Measurements from ENCODE around the gene DPH7.
"Not testable (repeated sequence)": the region's sequence is repeated elsewhere in the genome, so short reads cannot be mapped to it uniquely, and the experiment has no call there.

The DPH7 gene

GRCh38 chr9:137534256-137535119 lies 44.2 kb downstream of the DPH7 start:
- no peak overlapping the region for H3K4me3 Mint-ChIP-seq
- peaks cover 8% of the 10 kb centered on the region for H3K9me3 Mint-ChIP-seq
- peak overlapping the region; percentile 67 for H3K27ac Mint-ChIP-seq
- no peaks in the 10 kb centered on the region for H3K27me3 Mint-ChIP-seq
- H3K4me1 Mint-ChIP-seq = peaks cover 31% of the 10 kb centered on the region
- peaks cover 12% of the 10 kb centered on the region for H3K36me3 Mint-ChIP-seq (ENCODE audit: low read depth)
- ATAC-seq (peak; percentile 53), DNase-seq (no peak)

- not testable (repeated sequence) for ATAC-seq, H3K27me3 Mint-ChIP-seq
Measured at GRCh38 chr9:137532891-137533468, 45.7 kb downstream of the DPH7 start.

GRCh38 chr9:137531099-137531765 lies 47.5 kb downstream of the DPH7 start:
- no peaks in the 10 kb centered on the region for H3K27me3 Mint-ChIP-seq
- peaks cover 25% of the 10 kb centered on the region for H3K4me1 Mint-ChIP-seq
- H3K4me3 Mint-ChIP-seq = no peak overlapping the region
- DNase-seq (no peak), ATAC-seq (no peak)
- peaks cover 2% of the 10 kb centered on the region for H3K9me3 Mint-ChIP-seq
- H3K27ac Mint-ChIP-seq = no peak overlapping the region
- peaks cover 6% of the 10 kb centered on the region for H3K36me3 Mint-ChIP-seq (ENCODE audit: low read depth)

More at GRCh38 chr9:137532891-137533468, 45.7 kb downstream of the DPH7 start:
- H3K9me3 Mint-ChIP-seq, H3K4me3 Mint-ChIP-seq, H3K27ac Mint-ChIP-seq, DNase-seq: not testable (repeated sequence)
- peaks cover 12% of the 10 kb centered on the region for H3K36me3 Mint-ChIP-seq (ENCODE audit: low read depth)
- peaks cover 37% of the 10 kb centered on the region for H3K4me1 Mint-ChIP-seq

DNA sequence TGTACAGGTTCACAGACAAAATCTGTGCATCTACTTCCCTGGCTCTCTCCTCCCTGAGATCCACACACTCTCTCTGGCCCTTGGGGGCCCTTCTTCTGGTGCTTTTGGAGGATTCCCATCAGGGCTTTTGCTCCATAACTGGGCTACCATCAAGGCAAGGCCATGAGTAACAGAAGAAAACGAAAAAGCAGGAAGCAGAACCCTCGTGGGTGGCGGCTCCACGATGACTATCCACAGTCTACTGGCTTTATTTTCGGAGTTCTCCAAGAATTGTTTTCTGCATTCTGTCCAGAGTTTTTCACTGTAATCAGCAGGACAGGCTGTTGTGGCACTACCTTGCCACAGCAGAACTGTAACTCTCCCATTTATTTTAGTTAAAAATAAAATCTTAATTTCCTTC lies 48.4 kb downstream of the DPH7 start:
- Mint-ChIP-seq H3K4me1 (peaks cover 25% of the 10 kb centered on the region), H3K36me3 (ENCODE audit: low read depth) (peaks cover 3% of the 10 kb centered on the region), H3K27ac (no peak overlapping the region), H3K9me3 (no peaks in the 10 kb centered on the region), H3K4me3 (no peak overlapping the region), H3K27me3 (no peaks in the 10 kb centered on the region)
- DNase-seq (no peak), ATAC-seq (no peak)

- H3K27me3 Mint-ChIP-seq = no peaks in the 10 kb centered on the region
- peaks cover 15% of the 10 kb centered on the region for H3K4me1 Mint-ChIP-seq
- H3K4me3 Mint-ChIP-seq = no peak overlapping the region
- H3K36me3 Mint-ChIP-seq (ENCODE audit: low read depth) = no peaks in the 10 kb centered on the region
- H3K27ac Mint-ChIP-seq = no peak overlapping the region
- ATAC-seq (no peak), DNase-seq (no peak)
- H3K9me3 Mint-ChIP-seq = no peaks in the 10 kb centered on the region
Measured at GRCh38 chr9:137524981-137525317, 53.8 kb downstream of the DPH7 start.

DNA sequence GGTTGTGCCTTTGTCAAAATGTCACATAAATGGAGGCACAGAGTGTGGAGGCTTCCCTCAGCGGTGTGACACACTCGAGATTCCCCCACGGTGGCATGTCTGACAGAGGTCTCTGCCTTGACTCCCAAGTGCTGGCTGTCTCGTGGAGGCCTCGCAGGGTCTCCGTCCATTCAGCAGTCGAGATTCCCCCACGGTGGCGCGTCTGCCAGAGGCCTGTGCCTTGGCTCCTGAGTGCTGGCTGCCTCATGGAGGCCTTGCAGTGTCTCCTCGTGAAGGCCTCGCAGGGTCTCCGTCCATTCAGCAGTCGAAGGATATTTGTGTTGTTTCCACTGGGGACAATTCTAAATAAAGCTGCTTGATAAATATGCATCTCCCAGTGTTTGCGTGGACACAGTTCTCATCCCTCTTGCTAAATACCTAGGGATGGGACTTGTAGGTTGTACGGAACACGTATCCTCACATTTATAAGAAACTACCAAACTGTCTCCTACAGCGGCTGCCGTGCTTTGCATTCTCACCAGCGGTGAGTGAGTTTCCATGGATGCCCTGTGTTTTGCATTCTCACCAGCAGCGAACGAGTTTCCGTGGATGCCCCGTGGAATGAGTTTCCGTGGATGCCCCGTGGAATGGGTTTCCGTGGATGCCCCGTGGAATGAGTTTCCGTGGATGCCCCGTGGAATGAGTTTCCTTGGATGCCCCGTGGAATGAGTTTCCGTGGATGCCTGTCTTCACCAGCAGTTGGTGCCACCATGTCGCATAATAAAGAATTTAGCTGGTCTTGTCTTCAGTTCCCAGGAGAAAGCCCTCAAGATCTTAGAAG lies 54.4 kb downstream of the DPH7 start:
- DNase-seq = no peak
- Mint-ChIP-seq H3K36me3 (ENCODE audit: low read depth) (no peaks in the 10 kb centered on the region), H3K4me3 (no peak overlapping the region), H3K9me3 (no peaks in the 10 kb centered on the region), H3K4me1 (peaks cover 12% of the 10 kb centered on the region), H3K27me3 (no peaks in the 10 kb centered on the region), H3K27ac (no peak overlapping the region)
- ATAC-seq = no peak

DNA sequence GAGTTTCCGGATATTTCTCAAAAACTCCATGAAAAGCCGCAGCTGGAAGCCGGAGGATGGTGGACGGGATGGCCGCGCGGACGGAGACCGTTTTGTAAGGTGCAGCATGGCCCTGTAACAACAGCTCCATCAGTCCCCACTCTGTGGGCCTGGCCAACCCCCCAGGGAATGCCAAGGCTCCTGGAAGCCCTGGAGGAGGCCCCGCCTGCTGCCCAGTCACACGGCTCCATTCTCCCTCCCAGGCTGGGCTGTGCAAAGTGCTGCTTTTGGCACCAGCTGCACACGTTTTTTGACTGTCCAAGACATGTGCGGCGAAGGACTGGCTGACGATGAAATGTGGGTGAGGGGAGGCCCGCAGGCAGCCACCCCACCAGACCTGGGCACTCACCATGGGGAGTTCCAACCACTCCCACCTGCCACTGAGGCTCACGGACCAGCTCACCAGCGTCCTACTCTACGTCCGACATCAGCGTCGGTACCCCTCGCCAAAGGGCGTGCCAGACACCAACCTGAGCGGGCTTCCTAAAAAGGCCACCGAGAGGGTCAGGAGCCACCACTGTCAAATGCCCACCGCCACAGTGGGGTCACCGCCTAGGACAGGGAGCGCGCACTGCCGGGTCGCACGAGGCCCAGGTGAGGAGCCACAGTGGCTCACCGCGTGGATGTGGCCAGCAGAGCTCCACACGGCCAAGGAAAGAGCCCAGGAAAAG lies 55.8 kb downstream of the DPH7 start:
- Mint-ChIP-seq H3K36me3 (ENCODE audit: low read depth) (no peaks in the 10 kb centered on the region), H3K27ac (no peak overlapping the region), H3K4me1 (peaks cover 7% of the 10 kb centered on the region), H3K27me3 (no peaks in the 10 kb centered on the region), H3K4me3 (no peak overlapping the region), H3K9me3 (no peaks in the 10 kb centered on the region)
- DNase-seq (no peak), ATAC-seq (no peak)

GRCh38 chr9:137521405-137521985 lies 57.2 kb downstream of the DPH7 start:
- DNase-seq (no peak), ATAC-seq (no peak)
- H3K27me3 Mint-ChIP-seq = no peaks in the 10 kb centered on the region
- H3K4me1 Mint-ChIP-seq = peaks cover 7% of the 10 kb centered on the region
- H3K4me3 Mint-ChIP-seq = no peak overlapping the region
- no peak overlapping the region for H3K27ac Mint-ChIP-seq
- no peaks in the 10 kb centered on the region for H3K9me3 Mint-ChIP-seq
- no peaks in the 10 kb centered on the region for H3K36me3 Mint-ChIP-seq (ENCODE audit: low read depth)

GRCh38 chr9:137520614-137521404 lies 57.9 kb downstream of the DPH7 start:
- H3K36me3 Mint-ChIP-seq (ENCODE audit: low read depth) = no peaks in the 10 kb centered on the region
- DNase-seq (no peak), ATAC-seq (no peak)
- H3K4me1 Mint-ChIP-seq = peaks cover 7% of the 10 kb centered on the region
- no peaks in the 10 kb centered on the region for H3K9me3 Mint-ChIP-seq
- H3K4me3 Mint-ChIP-seq = no peak overlapping the region
- no peaks in the 10 kb centered on the region for H3K27me3 Mint-ChIP-seq
- H3K27ac Mint-ChIP-seq = no peak overlapping the region

DNA sequence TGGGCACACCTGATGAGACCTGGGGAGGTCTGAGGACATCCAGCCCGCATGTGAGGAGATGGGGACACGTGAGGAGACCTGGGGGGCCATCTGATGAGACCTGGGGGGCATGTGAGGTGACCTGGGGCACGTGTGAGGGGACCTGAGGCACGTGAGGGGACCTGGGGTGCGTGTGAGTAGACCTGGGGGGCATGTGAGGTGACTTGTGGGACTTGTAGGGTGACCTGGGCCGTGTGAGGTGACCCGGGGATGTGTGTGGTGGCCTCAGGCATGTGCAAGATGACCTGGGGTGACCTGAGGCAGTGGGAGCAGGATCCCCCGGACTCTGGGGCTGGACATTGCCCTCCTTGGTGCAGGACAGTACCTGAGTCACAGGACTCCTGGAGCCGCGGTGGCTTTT lies 59.2 kb downstream of the DPH7 start:
- no peak overlapping the region for H3K27ac Mint-ChIP-seq
- no peak for ATAC-seq
- no peaks in the 10 kb centered on the region for H3K9me3 Mint-ChIP-seq
- no peak overlapping the region for H3K4me3 Mint-ChIP-seq
- no peak for DNase-seq
- no peaks in the 10 kb centered on the region for H3K36me3 Mint-ChIP-seq (ENCODE audit: low read depth)
- no peaks in the 10 kb centered on the region for H3K4me1 Mint-ChIP-seq
- no peaks in the 10 kb centered on the region for H3K27me3 Mint-ChIP-seq

- not testable (repeated sequence) for H3K9me3 Mint-ChIP-seq; DNase-seq; H3K27me3 Mint-ChIP-seq; H3K4me3 Mint-ChIP-seq; H3K27ac Mint-ChIP-seq; H3K4me1 Mint-ChIP-seq; H3K36me3 Mint-ChIP-seq (ENCODE audit: low read depth)
- peak; percentile 18 for ATAC-seq
Measured at GRCh38 chr9:137518661-137519459, 59.9 kb downstream of the DPH7 start.

DNA sequence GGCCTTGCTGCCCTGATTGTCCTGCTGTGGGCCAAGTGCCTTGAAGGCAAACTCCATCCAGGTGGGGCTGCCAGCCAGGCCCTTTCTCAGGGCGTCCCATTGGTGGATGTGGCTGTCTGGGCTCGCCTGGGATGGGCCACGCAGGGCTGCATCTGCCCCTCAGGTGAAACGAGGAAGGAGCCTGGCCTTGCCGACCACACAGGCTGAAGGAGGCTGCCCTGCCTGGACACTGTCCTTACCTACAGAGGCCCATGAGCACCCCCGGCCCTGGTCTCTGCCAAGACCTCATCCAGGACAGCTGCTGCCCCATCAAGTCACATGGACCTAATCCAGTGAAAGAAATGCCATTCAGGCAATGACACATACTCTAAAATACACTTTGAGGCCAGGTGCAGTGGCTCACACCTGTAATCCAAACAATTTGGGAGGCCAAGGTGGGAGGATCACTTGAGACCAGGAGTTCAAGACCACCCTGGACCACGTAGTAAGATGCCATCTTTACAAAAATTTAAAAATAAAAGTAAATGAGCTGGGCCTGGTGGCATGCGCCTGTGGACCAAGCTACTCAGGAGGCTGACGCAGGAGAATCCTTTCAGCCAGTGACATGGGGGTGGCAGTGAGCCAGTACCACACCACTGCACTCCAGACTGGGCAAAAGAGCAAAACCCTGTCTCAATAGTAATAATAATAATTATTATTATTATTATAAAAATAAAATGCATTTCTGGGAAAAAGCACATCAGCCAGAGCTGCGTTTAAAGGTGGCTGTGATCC lies 62.4 kb downstream of the DPH7 start:
- H3K36me3 Mint-ChIP-seq (ENCODE audit: low read depth) = no peaks in the 10 kb centered on the region
- H3K4me3 Mint-ChIP-seq = no peak overlapping the region
- H3K9me3 Mint-ChIP-seq = no peaks in the 10 kb centered on the region
- H3K4me1 Mint-ChIP-seq = peaks cover 3% of the 10 kb centered on the region
- DNase-seq = no peak
- H3K27me3 Mint-ChIP-seq = no peaks in the 10 kb centered on the region
- ATAC-seq = no peak
- no peak overlapping the region for H3K27ac Mint-ChIP-seq

Measured in activated naive CD8-positive, alpha-beta T cell treated with anti-CD3 and anti-CD28 coated beads, Interleukin-2, amount 50 U/mL, for 24 hours (primary cell).